GM12864 (cell line): ENCODE data around the gene PAWR.

Experiments
- DNase-seq: peaks from one replicate; pipeline ENCODE4 v3.0.0-alpha.2; 2011; ENCODE audit warnings: low read depth
- H3K4me3 ChIP-seq: 2 replicates; pipeline ENCODE4 v1.5.1; 2011; ENCODE audit warnings: mild to moderate bottlenecking, low read depth, low read length, control low read depth
- TF ChIP-seq, protein P1 (sequence below): IDR thresholded peaks from 2 replicates; pipeline ENCODE4 v1.5.1; 2011; ENCODE audit warnings: low read depth, mild to moderate bottlenecking, moderate library complexity, low read length, control low read depth, inconsistent platforms; ENCODE audit errors: missing control alignments

The PAWR gene

DNA sequence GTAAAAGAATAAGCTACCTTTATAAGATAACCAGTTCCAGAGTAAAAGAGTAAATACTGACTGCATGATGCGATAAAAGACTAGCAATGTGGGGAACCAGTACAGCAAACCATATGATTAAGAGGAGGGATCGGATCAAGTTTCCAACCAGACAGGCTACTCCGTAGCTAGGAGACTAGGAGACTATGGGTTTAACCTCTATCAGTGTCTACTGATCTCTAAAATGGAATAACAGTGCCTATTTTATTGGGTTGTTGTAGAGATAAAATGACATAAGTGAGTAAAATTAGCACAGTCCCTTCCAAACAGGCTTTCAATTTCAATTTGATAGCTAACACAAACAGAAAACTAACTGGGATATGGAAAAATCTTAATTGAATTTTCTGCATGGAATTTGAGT, 76.0 kb downstream of the PAWR start:
- H3K4me3 ChIP-seq, result no peak overlapping the region; the same call in 1 of the 2 replicates
- TF ChIP-seq, protein P1, sequence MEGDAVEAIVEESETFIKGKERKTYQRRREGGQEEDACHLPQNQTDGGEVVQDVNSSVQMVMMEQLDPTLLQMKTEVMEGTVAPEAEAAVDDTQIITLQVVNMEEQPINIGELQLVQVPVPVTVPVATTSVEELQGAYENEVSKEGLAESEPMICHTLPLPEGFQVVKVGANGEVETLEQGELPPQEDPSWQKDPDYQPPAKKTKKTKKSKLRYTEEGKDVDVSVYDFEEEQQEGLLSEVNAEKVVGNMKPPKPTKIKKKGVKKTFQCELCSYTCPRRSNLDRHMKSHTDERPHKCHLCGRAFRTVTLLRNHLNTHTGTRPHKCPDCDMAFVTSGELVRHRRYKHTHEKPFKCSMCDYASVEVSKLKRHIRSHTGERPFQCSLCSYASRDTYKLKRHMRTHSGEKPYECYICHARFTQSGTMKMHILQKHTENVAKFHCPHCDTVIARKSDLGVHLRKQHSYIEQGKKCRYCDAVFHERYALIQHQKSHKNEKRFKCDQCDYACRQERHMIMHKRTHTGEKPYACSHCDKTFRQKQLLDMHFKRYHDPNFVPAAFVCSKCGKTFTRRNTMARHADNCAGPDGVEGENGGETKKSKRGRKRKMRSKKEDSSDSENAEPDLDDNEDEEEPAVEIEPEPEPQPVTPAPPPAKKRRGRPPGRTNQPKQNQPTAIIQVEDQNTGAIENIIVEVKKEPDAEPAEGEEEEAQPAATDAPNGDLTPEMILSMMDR, result no peak
- no peak for DNase-seq

DNA sequence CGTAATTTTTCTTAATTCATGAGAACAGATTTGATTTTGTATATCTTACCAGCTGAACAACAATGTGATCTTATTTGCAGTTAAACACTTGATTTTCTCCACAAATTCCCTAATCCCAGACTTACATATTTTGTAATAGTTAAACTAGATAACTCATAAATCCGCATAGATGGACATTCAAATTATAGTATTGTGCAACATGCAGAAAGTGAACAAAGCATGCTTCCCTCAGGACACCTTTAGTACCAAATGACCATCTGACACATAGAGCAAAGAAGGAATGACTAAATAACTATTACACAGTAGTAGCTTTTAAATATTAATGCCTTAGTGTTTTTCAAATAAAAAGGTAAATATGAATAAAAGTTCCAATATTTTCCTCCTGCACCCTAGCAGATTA, 88.9 kb downstream of the PAWR start:
- no peak for DNase-seq
- no peak overlapping the region for H3K4me3 ChIP-seq
- TF ChIP-seq, protein P1, result no peak

DNA sequence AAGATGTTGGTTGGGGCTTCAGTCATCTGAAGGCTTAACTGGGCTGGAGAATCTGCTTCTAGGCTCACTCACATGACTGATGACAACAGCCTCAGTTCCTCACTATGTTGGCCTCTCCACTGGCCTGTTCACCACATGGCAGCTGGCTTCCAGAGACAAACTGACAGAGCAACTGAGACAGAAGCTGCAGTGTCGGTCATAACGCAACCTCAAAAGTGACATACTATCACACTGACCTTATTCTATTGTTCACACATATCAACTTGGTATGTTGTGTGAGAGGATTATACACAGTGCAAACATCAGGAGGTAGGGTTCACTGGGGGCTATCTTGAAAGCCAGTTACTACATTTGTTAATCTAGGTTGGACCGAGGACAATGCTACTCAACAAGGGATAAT, 92.9 kb downstream of the PAWR start:
- DNase-seq, result no peak

DNA sequence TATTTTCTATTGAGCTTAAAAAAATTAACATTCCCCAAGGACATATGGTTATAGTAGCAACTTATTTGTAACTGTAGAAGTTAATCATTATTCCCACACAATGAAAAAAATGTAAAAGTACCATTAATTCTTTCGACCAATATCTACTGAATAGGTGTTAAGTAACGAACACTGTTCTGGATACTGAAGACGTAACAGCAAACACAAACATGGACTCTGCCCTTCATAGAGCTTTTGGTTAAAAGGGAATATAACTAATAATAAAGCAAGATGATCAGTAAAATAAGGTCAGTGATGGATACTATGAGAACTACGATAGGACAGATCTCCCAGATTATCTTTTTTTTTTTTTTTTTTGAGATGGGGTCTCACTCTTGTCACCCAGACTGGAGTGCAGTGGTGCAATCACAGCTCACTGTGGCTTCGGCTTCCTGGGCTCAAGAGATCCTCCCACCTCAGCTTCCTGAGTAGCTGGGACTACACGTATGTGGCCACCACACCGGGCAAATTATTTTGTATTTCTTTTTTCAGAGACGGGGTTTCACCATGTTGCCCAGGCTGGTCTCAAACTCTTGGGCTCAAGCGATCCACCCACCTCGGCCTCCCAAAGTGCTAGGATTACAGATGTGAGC, 93.9 kb downstream of the PAWR start:
- no peak overlapping the region for H3K4me3 ChIP-seq
- TF ChIP-seq, protein P1, result no peak

More for the DNA sequence above, 92.9 kb downstream of the PAWR start:
- H3K4me3 ChIP-seq, result no peak overlapping the region
- TF ChIP-seq, protein P1, result no peak

DNA sequence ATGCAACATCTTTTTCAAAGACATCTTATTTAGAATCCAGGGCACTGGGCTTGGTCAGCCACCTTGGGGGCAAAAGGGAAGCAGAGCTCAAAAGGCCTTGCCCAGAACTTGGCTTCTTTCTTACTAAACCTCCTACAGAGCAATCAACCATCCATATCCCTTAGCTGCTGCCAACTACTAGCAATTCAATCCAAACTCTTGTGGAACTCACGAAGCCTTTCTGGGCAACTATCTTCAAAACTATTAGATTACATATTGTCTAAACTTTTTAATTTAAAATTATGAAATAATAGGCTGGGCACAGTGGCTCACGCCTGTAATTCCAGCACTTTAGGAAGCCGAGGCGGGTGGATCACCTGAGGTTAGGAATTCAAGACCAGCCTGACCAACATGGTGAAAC, 95.5 kb downstream of the PAWR start:
- no peak overlapping the region for H3K4me3 ChIP-seq
- DNase-seq, result no peak
- TF ChIP-seq, protein P1, result no peak

More for the DNA sequence above, 93.9 kb downstream of the PAWR start:
- no peak for DNase-seq

DNA sequence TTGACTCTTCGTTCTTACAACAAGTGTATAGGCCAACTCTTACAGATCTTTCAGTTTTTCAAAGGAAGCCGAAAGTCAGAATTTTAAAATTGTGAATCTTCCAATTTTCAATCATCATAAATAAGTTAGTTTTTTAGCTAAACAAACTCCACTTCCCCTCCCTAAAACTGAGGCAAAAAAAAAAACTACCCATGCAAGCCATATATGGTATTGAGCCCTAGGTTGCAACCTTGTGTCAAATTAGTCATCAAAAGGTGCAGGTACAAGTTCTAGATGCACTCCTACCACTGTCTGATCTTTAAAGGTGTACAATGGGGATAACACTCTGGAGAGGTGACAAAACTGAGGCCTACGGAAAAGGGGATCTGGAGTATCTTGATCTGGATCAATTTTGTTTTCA, 97.9 kb downstream of the PAWR start:
- TF ChIP-seq, protein P1, result no peak
- no peak overlapping the region for H3K4me3 ChIP-seq
- no peak for DNase-seq

DNA sequence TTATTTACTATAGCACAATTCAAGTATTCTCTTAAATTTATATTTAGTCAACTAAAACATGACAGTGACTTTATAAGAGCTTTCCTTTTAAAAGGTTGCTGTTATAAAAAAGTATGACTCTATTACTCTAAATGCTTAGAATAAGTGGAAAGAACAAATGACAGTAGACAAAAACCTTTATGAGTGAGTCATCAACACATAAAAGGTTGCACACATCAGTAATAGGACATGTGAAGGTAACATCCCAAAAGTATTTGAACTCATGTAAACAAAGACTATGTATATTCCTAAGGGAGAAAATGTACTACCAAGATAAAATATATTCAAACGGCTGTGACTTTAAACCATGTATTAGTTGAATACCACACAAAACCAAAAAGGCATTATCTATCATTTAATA, 98.8 kb downstream of the PAWR start:
- H3K4me3 ChIP-seq, result no peak overlapping the region
- no peak for DNase-seq
- TF ChIP-seq, protein P1, result no peak
